ENCODE measurements around the gene AUTS2. TPM values are rescaled to one million over a fixed set of nuclear protein-coding genes. Genes with fewer than 3 reads are reported as not detected.

Gene AUTS2
- polyA plus RNA-seq, 1 donor from 2014 or later: 97.3 TPM

DNA sequence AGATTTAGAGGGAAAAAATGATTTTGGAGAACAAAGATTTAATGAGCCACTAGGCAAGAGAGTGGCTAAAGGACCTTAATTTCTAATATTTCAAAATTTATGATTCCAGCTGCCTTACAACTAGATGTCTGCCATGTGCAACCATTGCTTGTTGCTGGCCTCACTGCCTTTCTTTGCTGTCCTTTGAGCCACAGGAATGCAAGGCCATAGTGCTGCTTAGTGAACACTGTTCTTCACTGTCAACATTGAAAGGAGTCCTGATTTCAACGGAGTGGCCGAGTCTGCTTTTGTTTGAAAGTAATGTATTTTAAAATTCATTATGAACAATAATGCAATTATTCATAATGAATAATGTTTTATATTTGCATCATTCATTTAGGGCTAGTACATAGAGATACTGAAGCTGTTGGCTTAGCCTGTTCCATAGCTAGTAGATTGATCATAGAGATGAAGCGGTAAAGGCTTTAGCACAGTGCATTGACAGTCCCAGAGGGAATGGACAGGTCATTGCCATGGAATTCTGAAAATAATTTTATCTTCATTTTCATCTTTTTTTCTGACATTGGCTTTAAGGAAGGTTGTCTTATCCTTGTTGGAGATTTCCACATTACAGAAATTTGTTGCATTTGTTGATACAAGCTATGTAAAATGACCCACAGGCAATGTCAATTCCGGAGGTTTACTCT lies 544.1 kb downstream of the AUTS2 start:
- Histone ChIP-seq H3K4me3 (ENCODE audit: low read length) (no peak overlapping the region), H3K9me3 (ENCODE audit: low read length) (no peaks in the 10 kb centered on the region), H4K20me1 (ENCODE audit: insufficient read depth) (no peaks in the 10 kb centered on the region), H2AFZ (ENCODE audit: low read depth, low read length) (no peak overlapping the region), H3K9me2 (ENCODE audit: insufficient read depth, low read length) (no peaks in the 10 kb centered on the region), H3K9ac (ENCODE audit: low read length) (no peak overlapping the region), H3K79me2 (replicated peaks; ENCODE audit: insufficient read depth, low read length) (no peaks in the 10 kb centered on the region), H3F3A (ENCODE audit: insufficient read depth, low read length, poor library complexity, severe bottlenecking) (no peaks in the 10 kb centered on the region), H3K4me2 (ENCODE audit: low read length) (no peak overlapping the region), H3K27me3 (ENCODE audit: insufficient read depth, low read depth, low read length) (no peaks in the 10 kb centered on the region), H3K36me3 (ENCODE audit: insufficient read depth, low read length) (no peaks in the 10 kb centered on the region), H3K27ac (ENCODE audit: low read length) (no peak overlapping the region)
- TF ChIP-seq CTCF (IDR thresholded peaks at IDR 0.05; ENCODE audit: poor library complexity, severe bottlenecking): no peak
- TF ChIP-seq TAF1 (IDR thresholded peaks at IDR 0.05; ENCODE audit: low read depth): no peak
- TF ChIP-seq POLR2AphosphoS5 (IDR thresholded peaks at IDR 0.05): no peak
- TF ChIP-seq REST (IDR thresholded peaks at IDR 0.05; ENCODE audit: borderline replicate concordance): no peak
- no peak for TF ChIP-seq MXI1 (conservative IDR thresholded peaks at IDR 0.05; ENCODE audit: poor library complexity, severe bottlenecking)
- TF ChIP-seq EZH2 (IDR thresholded peaks at IDR 0.05; ENCODE audit: borderline replicate concordance, insufficient read depth, low read length, poor library complexity, severe bottlenecking): no peak
- no peak for TF ChIP-seq SMC3 (conservative IDR thresholded peaks at IDR 0.05; ENCODE audit: poor library complexity)
- TF ChIP-seq EP300 (conservative IDR thresholded peaks at IDR 0.05; ENCODE audit: poor library complexity, severe bottlenecking): no peak
- TF ChIP-seq RAD21 (conservative IDR thresholded peaks at IDR 0.05): no peak

DNA sequence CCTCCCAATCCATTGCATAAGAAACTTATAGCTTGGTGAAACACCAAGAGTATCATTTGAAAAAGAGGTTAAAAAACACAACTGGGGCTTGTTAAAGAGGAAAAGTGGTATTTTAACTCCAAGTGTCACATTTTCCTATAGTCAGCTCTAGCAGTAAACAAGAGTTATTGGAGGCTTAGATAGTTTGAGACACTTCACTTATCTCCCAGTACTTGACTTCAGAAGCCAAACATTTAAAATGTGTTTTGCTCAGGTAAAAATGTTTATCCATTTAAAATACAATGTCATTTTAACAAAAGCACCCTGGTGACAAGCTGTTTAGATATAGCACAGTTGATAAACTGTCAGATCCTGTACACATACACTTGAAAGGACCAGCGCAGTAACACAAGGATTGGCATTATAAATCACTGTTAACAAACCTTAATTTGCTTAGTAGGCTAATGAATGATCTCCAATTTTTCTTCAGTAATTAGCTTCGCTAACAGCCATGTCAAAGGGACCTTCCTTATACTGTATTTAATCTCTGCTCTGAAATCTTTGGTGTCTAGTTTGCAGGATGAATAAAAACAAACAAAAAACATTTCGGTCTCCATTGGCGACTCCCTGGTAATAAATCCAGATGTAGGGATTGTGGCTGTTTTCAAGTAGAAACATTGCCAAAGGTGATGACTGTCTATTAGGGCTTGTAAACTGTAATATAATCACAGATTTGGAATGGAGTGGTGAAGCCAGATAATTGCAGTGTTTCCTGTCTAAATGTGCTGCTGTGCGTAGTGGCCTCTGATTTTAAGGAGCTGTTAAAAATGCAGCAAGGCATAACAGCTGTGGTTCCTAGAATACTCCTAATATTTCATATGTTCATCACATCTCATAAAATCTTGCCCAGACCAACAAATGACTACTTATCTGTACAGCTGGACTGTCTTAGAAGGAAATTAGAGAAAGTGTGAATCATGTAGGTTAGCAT lies 545.1 kb downstream of the AUTS2 start:
- H3K4me2 ChIP-seq (ENCODE audit: low read length): no peak overlapping the region
- no peaks in the 10 kb centered on the region for H3K9me2 ChIP-seq (ENCODE audit: insufficient read depth, low read length)
- no peaks in the 10 kb centered on the region for H4K20me1 ChIP-seq (ENCODE audit: insufficient read depth)
- H2AFZ ChIP-seq (ENCODE audit: low read depth, low read length): no peak overlapping the region
- H3K9ac ChIP-seq (ENCODE audit: low read length): no peak overlapping the region
- H3K79me2 ChIP-seq (replicated peaks; ENCODE audit: insufficient read depth, low read length): no peaks in the 10 kb centered on the region
- H3K4me3 ChIP-seq (ENCODE audit: low read length): no peak overlapping the region
- no peaks in the 10 kb centered on the region for H3K36me3 ChIP-seq (ENCODE audit: insufficient read depth, low read length)
- H3K27ac ChIP-seq (ENCODE audit: low read length): no peak overlapping the region
- H3K27me3 ChIP-seq (ENCODE audit: insufficient read depth, low read depth, low read length): no peaks in the 10 kb centered on the region
- no peaks in the 10 kb centered on the region for H3F3A ChIP-seq (ENCODE audit: insufficient read depth, low read length, poor library complexity, severe bottlenecking)
- no peaks in the 10 kb centered on the region for H3K9me3 ChIP-seq (ENCODE audit: low read length)
- TF ChIP-seq REST (IDR thresholded peaks at IDR 0.05; ENCODE audit: borderline replicate concordance): no peak
- no peak for TF ChIP-seq MXI1 (conservative IDR thresholded peaks at IDR 0.05; ENCODE audit: poor library complexity, severe bottlenecking)
- no peak for TF ChIP-seq TAF1 (IDR thresholded peaks at IDR 0.05; ENCODE audit: low read depth)
- no peak for TF ChIP-seq CTCF (IDR thresholded peaks at IDR 0.05; ENCODE audit: poor library complexity, severe bottlenecking)
- TF ChIP-seq POLR2AphosphoS5 (IDR thresholded peaks at IDR 0.05): no peak
- no peak for TF ChIP-seq EP300 (conservative IDR thresholded peaks at IDR 0.05; ENCODE audit: poor library complexity, severe bottlenecking)
- no peak for TF ChIP-seq RAD21 (conservative IDR thresholded peaks at IDR 0.05)
- no peak for TF ChIP-seq SMC3 (conservative IDR thresholded peaks at IDR 0.05; ENCODE audit: poor library complexity)
- no peak for TF ChIP-seq EZH2 (IDR thresholded peaks at IDR 0.05; ENCODE audit: borderline replicate concordance, insufficient read depth, low read length, poor library complexity, severe bottlenecking)
